HepG2 (cell line): ENCODE measurements around the gene HIGD1A. TPM values are rescaled to one million over a fixed set of nuclear protein-coding genes. Genes with fewer than 3 reads are reported as not detected.
A peak's percentile ranks its signal among the peaks of the same experiment; 100 is the strongest.

Source experiments
- ATAC-seq: fragments of 200-7000 bp; cut with Tn5 transposase; 3 replicates; pipeline ENCODE4 v1.9.1; 2020; ENCODE audit warnings: mild to moderate bottlenecking, moderate library complexity
- BruUV-seq: library from RNA; stranded (reverse); fragments of 400-500 nt; replicated peaks from 2 replicates; lab custom pipeline; 2021; lab: Mats Ljungman, UMichigan
- CTCF ChIA-PET: fragments of 300-600 bp; formaldehyde crosslinking; extraction: SDS; loops from one replicate; lab custom pipeline; 2021; ENCODE audit warnings: low total read pairs, inconsistent platforms, low intra/inter-chr PET ratio; lab: Yijun Ruan, JAX
- POLR2A ChIA-PET: fragments of 350-600 bp; sonication (Branson Sonifier 250); formaldehyde crosslinking; loops from one replicate; lab custom pipeline; 2020; ENCODE audit warnings: antibody characterized with exemption, inconsistent platforms; lab: Yijun Ruan, JAX
- DNase-seq: peaks from one replicate; pipeline ENCODE4 v3.0.0-alpha.2; 2015; ENCODE audit warnings: low spot score
- FAIRE-seq: peaks from 3 replicates; lab custom pipeline; 2011; peaks lifted over from hg19 to GRCh38; lab: Jason Lieb, UNC
- H2AFZ ChIP-seq: one replicate; pipeline ENCODE4 v1.6.1; 2011; ENCODE audit warnings: low read length, inconsistent platforms
- H3K27ac ChIP-seq: fragments of 300-600 bp; 3 replicates; pipeline ENCODE4 v1.8.0; 2011; ENCODE audit warnings: mixed run types, mild to moderate bottlenecking, mixed read lengths, low read length, inconsistent platforms; ENCODE audit not compliant: insufficient read depth; ENCODE audit errors: extremely low read length
- H3K27me3 ChIP-seq, 2 experiments: fragments of 200-600 bp in 1 of 2; 2 replicates in 1 of 2; 3 replicates in 1 of 2; pipeline versions ENCODE4 v1.6.0 to v1.8.0; 2011; ENCODE audit warnings: low read length in 2 of 2, mild to moderate bottlenecking in 2 of 2, moderate library complexity in 2 of 2, inconsistent platforms in 1 of 2; ENCODE audit not compliant: insufficient read depth in 2 of 2, control insufficient read depth in 1 of 2
- H3K36me3 ChIP-seq, 2 experiments: fragments of 200-600 bp in 1 of 2; replicated peaks in 1 of 2; 2 replicates in 1 of 2; 3 replicates in 1 of 2; pipeline versions ENCODE4 v1.5.1 to v1.8.0; 2011; ENCODE audit warnings: low read length in 2 of 2, inconsistent platforms in 1 of 2; ENCODE audit not compliant: insufficient read depth in 2 of 2, control insufficient read depth in 1 of 2
- H3K4me1 ChIP-seq: 2 replicates; pipeline ENCODE4 v1.5.1; 2012; ENCODE audit warnings: low read length, inconsistent platforms; ENCODE audit not compliant: insufficient read depth
- H3K4me2 ChIP-seq: 2 replicates; pipeline ENCODE4 v1.6.0; 2011; ENCODE audit warnings: low read depth, low read length, inconsistent platforms
- H3K4me3 ChIP-seq, 3 experiments: fragments of 200-600 bp in 1 of 3; sonication (generic), shearing (Covaris generic) in 1 of 3; replicated peaks in 1 of 3; 2 replicates each; pipeline ENCODE4 v1.5.1; 2011 to 2016; ENCODE audit warnings: low read length in 3 of 3, inconsistent platforms in 2 of 3, low read depth in 2 of 3, mild to moderate bottlenecking in 2 of 3, control low read depth in 1 of 3, mixed read lengths in 1 of 3; ENCODE audit not compliant: insufficient read depth in 1 of 3
- H3K79me2 ChIP-seq: one replicate; pipeline ENCODE4 v1.6.1; 2011; ENCODE audit warnings: low read length, inconsistent platforms; ENCODE audit not compliant: insufficient read depth
- H3K9ac ChIP-seq: 2 replicates; pipeline ENCODE4 v1.6.0; 2011; ENCODE audit warnings: mild to moderate bottlenecking, low read depth, low read length, inconsistent platforms; ENCODE audit not compliant: insufficient read depth
- H3K9me3 ChIP-seq: 2 replicates; pipeline ENCODE4 v1.5.1; 2012; ENCODE audit warnings: mild to moderate bottlenecking, low read length
- H4K20me1 ChIP-seq: 2 replicates; pipeline ENCODE4 v1.6.0; 2011; ENCODE audit warnings: inconsistent platforms, mild to moderate bottlenecking, low read length, moderate library complexity; ENCODE audit not compliant: insufficient read depth
- CTCF ChIP-seq: sonication (generic); formaldehyde crosslinking; IDR thresholded peaks from 2 replicates; pipeline ENCODE4 v1.5.0; 2020; ENCODE audit warnings: mild to moderate bottlenecking, missing genetic modification reagents, moderate library complexity
- ERF ChIP-seq: IDR thresholded peaks from 2 replicates; pipeline ENCODE4 v1.6.1; 2018; ENCODE audit warnings: missing biosample characterization, missing genetic modification reagents
- GATAD2A ChIP-seq: IDR thresholded peaks from 2 replicates; pipeline ENCODE4 v1.6.1; 2016
- IRX3 ChIP-seq: sonication (generic); formaldehyde crosslinking; IDR thresholded peaks from 2 replicates; pipeline ENCODE4 v1.8.1; 2023; ENCODE audit warnings: mild to moderate bottlenecking, low read depth, missing genetic modification reagents, borderline replicate concordance
- MED13 ChIP-seq: sonication (generic); formaldehyde crosslinking; IDR thresholded peaks from 2 replicates; pipeline ENCODE4 v1.5.0; 2020; ENCODE audit warnings: missing genetic modification reagents
- MIXL1 ChIP-seq: IDR thresholded peaks from 2 replicates; pipeline ENCODE4 v1.6.1; 2016
- MXD4 ChIP-seq: IDR thresholded peaks from 2 replicates; pipeline ENCODE4 v1.6.1; 2016; ENCODE audit warnings: mild to moderate bottlenecking, missing biosample characterization, missing genetic modification reagents
- NFATC3 ChIP-seq: sonication (generic); formaldehyde crosslinking; IDR thresholded peaks from 2 replicates; pipeline ENCODE4 v1.5.1; 2020; ENCODE audit warnings: mild to moderate bottlenecking, missing genetic modification reagents
- RELA ChIP-seq: sonication (generic); formaldehyde crosslinking; IDR thresholded peaks from 2 replicates; pipeline ENCODE4 v1.4.0; 2020; ENCODE audit warnings: missing genetic modification reagents
- TCF12 ChIP-seq, 2 experiments: fragments of 450-650 bp in 1 of 2; sonication (generic) in 1 of 2; formaldehyde crosslinking in 1 of 2; IDR thresholded peaks; 2 replicates each; pipeline versions ENCODE4 v1.6.1 to v1.8.0; 2017 to 2022; ENCODE audit warnings: antibody characterized with exemption in 1 of 2, mild to moderate bottlenecking in 1 of 2, missing genetic modification reagents in 1 of 2, moderate library complexity in 1 of 2
- ZNF276 ChIP-seq: sonication (generic); formaldehyde crosslinking; IDR thresholded peaks from 2 replicates; pipeline ENCODE4 v1.4.0; 2020; ENCODE audit warnings: mild to moderate bottlenecking, low read depth, missing genetic modification reagents
- ZNF329 ChIP-seq: sonication (generic); formaldehyde crosslinking; IDR thresholded peaks from 2 replicates; pipeline ENCODE4 v1.9.0; 2021; ENCODE audit warnings: low read depth, mild to moderate bottlenecking, missing genetic modification reagents
- ZNF33A ChIP-seq: sonication (generic); formaldehyde crosslinking; IDR thresholded peaks from 2 replicates; pipeline ENCODE4 v1.5.1; 2020; ENCODE audit warnings: missing genetic modification reagents, mild to moderate bottlenecking, moderate library complexity, borderline replicate concordance
- ZNF7 ChIP-seq: IDR thresholded peaks from 2 replicates; pipeline ENCODE4 v1.6.1; 2016; ENCODE audit warnings: missing biosample characterization, missing genetic modification reagents
- WGBS: methylation state at CpG from one replicate; pipeline ENCODE4 v1.1.6; 2017; ENCODE audit warnings: low lambda C conversion rate; 5-methylcytosine and 5-hydroxymethylcytosine counted together
- in situ Hi-C: cut with HindIII; loops from 2 replicates; pipeline ENCODE4 v1.10.0; 2017; ENCODE audit warnings: low pct_unique_long_range_greater_than_20kb; ENCODE audit not compliant: extremely low pct_ligation_motif_present
- intact Hi-C: fragments of 100-400 bp; cut with micrococcal nuclease; formaldehyde crosslinking; loops from one replicate; pipeline ENCODE4 v1.10.0; 2022; ENCODE audit not compliant: unreplicated experiment
- polyA plus RNA-seq, 8 experiments: library from polyadenylated mRNA; depleted of rRNA in 3 of 8; stranded (reverse) in 7 of 8; unstranded in 1 of 8; fragments of >200 nt; fragmentation: Illumina TruSeq in 4 of 8; extraction: Trizol in 4 of 8; gene quantifications; 2 replicates each; pipeline versions ENCODE4 v1.2.1 to v1.2.3, GENCODE V29; 2011 to 2016; ENCODE audit warnings: low read depth in 4 of 8, missing spikeins in 1 of 8, mixed read lengths in 1 of 8; ENCODE audit not compliant: insufficient read depth in 1 of 8
- total RNA-seq, 5 experiments: library from RNA; depleted of rRNA; stranded (reverse); fragments of >200 nt; fragmentation: Illumina TruSeq; extraction: Trizol; gene quantifications; 2 replicates each; pipeline ENCODE4 v1.2.3, GENCODE V29; 2016; ENCODE audit warnings: low read depth in 1 of 5
- TF ChIP-seq, protein P1 (sequence below): sonication (generic); formaldehyde crosslinking; IDR thresholded peaks from 2 replicates; pipeline ENCODE4 v1.5.0; 2020; ENCODE audit warnings: mild to moderate bottlenecking, missing genetic modification reagents

HIGD1A gene
- total and polyA plus RNA-seq, 2 of the 13 experiments (the other 11 are each of a cell fraction or from before 2014, with no cell fraction given) = 222 to 253 TPM

- intact Hi-C loops (no loop called here), in situ Hi-C loops (no loop called here)
- Histone ChIP-seq H3K36me3 (no peaks in the 10 kb centered on the region), H3K27me3 (no peaks in the 10 kb centered on the region), H3K4me2 (peak overlapping the region; percentile 60), H3K27ac (peak overlapping the region; percentile 98), H3K4me1 (peaks cover 88% of the 10 kb centered on the region), H3K9ac (peak overlapping the region; percentile 58), H3K4me3 (peak overlapping the region in 1 of 3 experiments; percentile 9; a peak in 1 of 6 replicates), H3K79me2 (no peaks in the 10 kb centered on the region), H2AFZ (no peak overlapping the region), H3K9me3 (no peaks in the 10 kb centered on the region), H4K20me1 (no peaks in the 10 kb centered on the region)
- no TSS peak for BruUV-seq
- ATAC-seq (peak; percentile 79), DNase-seq (peak; percentile 96), FAIRE-seq (peak; percentile 88)
- ChIA-PET CTCF (no interaction called here), POLR2A (interaction anchor here (1.2 to 2.1 kb wide), 5 partner anchors 10 to 25 kb away, joined by 4 to 10 read pairs (median 6); no protein-coding TSS in a partner anchor)
- 5% methylated on average over 4 of the region's 4 CpGs for whole genome bisulfite sequencing
- TF ChIP-seq ZNF7 (no peak), TCF12 (IDR thresholded peaks at IDR 0.05) (no peak), TCF12 (CRISPR knock-in tag; IDR thresholded peaks at IDR 0.05) (peak; percentile 98), ZNF329 (CRISPR knock-in tag) (no peak), IRX3 (CRISPR knock-in tag) (no peak), MED13 (CRISPR knock-in tag) (peak; percentile 70; the same call in 1 of the 2 replicates), CTCF (CRISPR knock-in tag) (no peak), MIXL1 (CRISPR knock-in tag) (peak; percentile 95), MXD4 (CRISPR knock-in tag) (peak; percentile 13; the same call in 1 of the 2 replicates), RELA (CRISPR knock-in tag) (no peak), NFATC3 (CRISPR knock-in tag) (no peak), ERF (CRISPR knock-in tag) (peak; percentile 83; the same call in 1 of the 2 replicates), ZNF276 (CRISPR knock-in tag) (no peak), ZNF33A (CRISPR knock-in tag) (no peak), GATAD2A (peak; percentile 96)
- TF ChIP-seq, protein P1, sequence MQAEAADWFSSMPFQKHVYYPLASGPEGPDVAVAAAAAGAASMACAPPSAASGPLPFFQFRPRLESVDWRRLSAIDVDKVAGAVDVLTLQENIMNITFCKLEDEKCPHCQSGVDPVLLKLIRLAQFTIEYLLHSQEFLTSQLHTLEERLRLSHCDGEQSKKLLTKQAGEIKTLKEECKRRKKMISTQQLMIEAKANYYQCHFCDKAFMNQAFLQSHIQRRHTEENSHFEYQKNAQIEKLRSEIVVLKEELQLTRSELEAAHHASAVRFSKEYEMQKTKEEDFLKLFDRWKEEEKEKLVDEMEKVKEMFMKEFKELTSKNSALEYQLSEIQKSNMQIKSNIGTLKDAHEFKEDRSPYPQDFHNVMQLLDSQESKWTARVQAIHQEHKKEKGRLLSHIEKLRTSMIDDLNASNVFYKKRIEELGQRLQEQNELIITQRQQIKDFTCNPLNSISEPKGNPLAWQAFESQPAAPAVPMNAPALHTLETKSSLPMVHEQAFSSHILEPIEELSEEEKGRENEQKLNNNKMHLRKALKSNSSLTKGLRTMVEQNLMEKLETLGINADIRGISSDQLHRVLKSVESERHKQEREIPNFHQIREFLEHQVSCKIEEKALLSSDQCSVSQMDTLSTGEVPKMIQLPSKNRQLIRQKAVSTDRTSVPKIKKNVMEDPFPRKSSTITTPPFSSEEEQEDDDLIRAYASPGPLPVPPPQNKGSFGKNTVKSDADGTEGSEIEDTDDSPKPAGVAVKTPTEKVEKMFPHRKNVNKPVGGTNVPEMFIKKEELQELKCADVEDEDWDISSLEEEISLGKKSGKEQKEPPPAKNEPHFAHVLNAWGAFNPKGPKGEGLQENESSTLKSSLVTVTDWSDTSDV (CRISPR knock-in tag) = no peak
These were observed 49.5 kb upstream of the HIGD1A start for GRCh38 chr3:42853739-42854302.
